Gastrocnemius medialis (tissue), 4 donors: ENCODE measurements around the gene BANF2.

Source experiments
- POLR2A ChIP-seq, 2 donors: fragments of 450-650 bp; IDR thresholded peaks; one replicate each; pipeline ENCODE4 v1.6.1; 2017; ENCODE audit warnings: antibody characterized with exemption in 2 of 2, mild to moderate bottlenecking in 2 of 2, moderate library complexity in 2 of 2
- TF ChIP-seq, protein P1 (sequence below), 5 experiments: fragments of 450-650 bp in 3 of 5; fragments of 200-600 bp in 2 of 5; sonication (generic) in 2 of 5; IDR thresholded peaks in 4 of 5; conservative IDR thresholded peaks in 1 of 5; 1 replicate in 4 of 5; 2 replicates in 1 of 5; pipeline ENCODE4 v1.5.1; 2016 to 2019; ENCODE audit warnings: antibody characterized with exemption in 5 of 5, mild to moderate bottlenecking in 3 of 5, moderate library complexity in 3 of 5

DNA sequence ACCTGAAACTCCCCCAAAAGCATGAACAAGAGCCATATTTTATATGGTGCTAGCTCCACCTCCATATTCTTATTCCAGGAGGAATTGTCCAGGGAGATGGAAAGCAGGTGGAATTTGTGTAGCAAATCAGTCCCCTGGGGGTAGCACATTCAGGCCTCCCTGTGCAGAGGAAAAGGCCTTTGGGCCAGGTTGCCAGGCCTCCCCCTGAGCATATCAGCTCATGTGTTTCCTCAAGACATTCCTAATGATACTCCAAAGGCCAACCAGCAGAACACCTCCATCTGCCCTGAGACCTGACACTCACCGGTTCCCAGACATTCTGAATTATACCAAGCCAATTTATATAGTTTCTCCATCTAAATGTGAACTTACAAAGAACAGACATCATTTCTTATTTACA is 2.6 kb upstream of the BANF2 start:
- TF ChIP-seq, protein P1, sequence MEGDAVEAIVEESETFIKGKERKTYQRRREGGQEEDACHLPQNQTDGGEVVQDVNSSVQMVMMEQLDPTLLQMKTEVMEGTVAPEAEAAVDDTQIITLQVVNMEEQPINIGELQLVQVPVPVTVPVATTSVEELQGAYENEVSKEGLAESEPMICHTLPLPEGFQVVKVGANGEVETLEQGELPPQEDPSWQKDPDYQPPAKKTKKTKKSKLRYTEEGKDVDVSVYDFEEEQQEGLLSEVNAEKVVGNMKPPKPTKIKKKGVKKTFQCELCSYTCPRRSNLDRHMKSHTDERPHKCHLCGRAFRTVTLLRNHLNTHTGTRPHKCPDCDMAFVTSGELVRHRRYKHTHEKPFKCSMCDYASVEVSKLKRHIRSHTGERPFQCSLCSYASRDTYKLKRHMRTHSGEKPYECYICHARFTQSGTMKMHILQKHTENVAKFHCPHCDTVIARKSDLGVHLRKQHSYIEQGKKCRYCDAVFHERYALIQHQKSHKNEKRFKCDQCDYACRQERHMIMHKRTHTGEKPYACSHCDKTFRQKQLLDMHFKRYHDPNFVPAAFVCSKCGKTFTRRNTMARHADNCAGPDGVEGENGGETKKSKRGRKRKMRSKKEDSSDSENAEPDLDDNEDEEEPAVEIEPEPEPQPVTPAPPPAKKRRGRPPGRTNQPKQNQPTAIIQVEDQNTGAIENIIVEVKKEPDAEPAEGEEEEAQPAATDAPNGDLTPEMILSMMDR (IDR thresholded peaks at IDR 0.05 in 4 of 5, conservative IDR thresholded peaks at IDR 0.05 in 1 of 5) = no peak
- no peak for TF ChIP-seq POLR2A (IDR thresholded peaks at IDR 0.05)
